ENCODE measurements around the gene NPHP4. TPM values are rescaled to one million over a fixed set of nuclear protein-coding genes. Genes with fewer than 3 reads are reported as not detected.

NPHP4 gene
- total and polyA plus RNA-seq, 2 donors (not counting 3 experiments of a cell fraction or from before 2014, with no cell fraction given), result 4.4 to 11.7 TPM

GRCh38 chr1:5979536-5980313, 12.5 kb downstream of the NPHP4 start:
- ChIA-PET CTCF (no interaction called here), POLR2A (no interaction called here)
- DNase-seq (ENCODE audit: low read depth, low spot score), result no peak
- BruUV-seq (replicated peaks), result no TSS peak
- Histone ChIP-seq H2AFZ (ENCODE audit: low read depth, low read length) (no peak overlapping the region), H3K27me3 (ENCODE audit: control insufficient read depth in 2 of 2, insufficient read depth in 2 of 2, low read length in 2 of 2) (no peaks in the 10 kb centered on the region), H3K27ac (ENCODE audit: insufficient read depth, low read depth, low read length) (no peak overlapping the region), H3K9me1 (replicated peaks; ENCODE audit: control insufficient read depth, extremely low read depth, insufficient read depth, low read length) (no peaks in the 10 kb centered on the region), H3K79me2 (ENCODE audit: control insufficient read depth, insufficient read depth, low read length) (no peaks in the 10 kb centered on the region), H3K36me3 (ENCODE audit: control insufficient read depth in 2 of 2, extremely low read depth in 1 of 2, insufficient read depth in 2 of 2, low read length in 2 of 2) (no peaks in the 10 kb centered on the region), H3K4me1 (ENCODE audit: control insufficient read depth, extremely low read depth, insufficient read depth, low read length) (no peaks in the 10 kb centered on the region), H3K4me3 (replicated peaks in 1 of 3; ENCODE audit: insufficient read depth in 1 of 3, low read depth in 1 of 3, low read length in 3 of 3) (no peak overlapping the region), H3K9me3 (replicated peaks; ENCODE audit: control insufficient read depth, insufficient read depth, low read length) (no peaks in the 10 kb centered on the region), H3K9ac (replicated peaks; ENCODE audit: extremely low read depth, insufficient read depth, low read length) (no peak overlapping the region), H3K4me2 (ENCODE audit: insufficient read depth, low read length) (no peak overlapping the region), H4K20me1 (replicated peaks; ENCODE audit: control insufficient read depth, extremely low read depth, insufficient read depth, low read length) (no peaks in the 10 kb centered on the region)
- TF ChIP-seq MAX (IDR thresholded peaks at IDR 0.05; ENCODE audit: insufficient read depth, insufficient read length) (no peak), MYC (IDR thresholded peaks at IDR 0.05; ENCODE audit: low read depth, low read length) (no peak), JUN (IDR thresholded peaks at IDR 0.05; ENCODE audit: borderline replicate concordance, insufficient read depth, insufficient read length, low read depth) (no peak)
- FAIRE-seq, result no peak
- intact Hi-C loops (cut with micrococcal nuclease), result no loop called here
- dilution Hi-C loops (cut with MboI; ENCODE audit: extremely low pct_ligation_motif_present, low sequenced_read_pairs), result no loop called here

GRCh38 chr1:5978452-5978851, 13.8 kb downstream of the NPHP4 start:
- H3K4me3 ChIP-seq (replicated peaks in 1 of 3; ENCODE audit: insufficient read depth in 1 of 3, low read depth in 1 of 3, low read length in 3 of 3), result no peak overlapping the region
- no peak overlapping the region for H2AFZ ChIP-seq (ENCODE audit: low read depth, low read length)
- no peaks in the 10 kb centered on the region for H3K27me3 ChIP-seq (ENCODE audit: control insufficient read depth in 2 of 2, insufficient read depth in 2 of 2, low read length in 2 of 2)
- no peak for FAIRE-seq
- no peak for DNase-seq (ENCODE audit: low read depth, low spot score)
- no TSS peak for BruUV-seq (replicated peaks)
- intact Hi-C loops (cut with micrococcal nuclease) (no loop called here), dilution Hi-C loops (cut with MboI; ENCODE audit: extremely low pct_ligation_motif_present, low sequenced_read_pairs) (no loop called here)
- no peak for TF ChIP-seq MAX (IDR thresholded peaks at IDR 0.05; ENCODE audit: insufficient read depth, insufficient read length)
- TF ChIP-seq POLR2A (IDR thresholded peaks at IDR 0.05; ENCODE audit: low read depth, low read length), result no peak
- no peak for TF ChIP-seq FOS (IDR thresholded peaks at IDR 0.05; ENCODE audit: borderline replicate concordance, insufficient read depth, low read length)
- no peak for TF ChIP-seq EZH2 (IDR thresholded peaks at IDR 0.05; ENCODE audit: borderline replicate concordance, low read depth, low read length, severe bottlenecking)
- TF ChIP-seq MYC (IDR thresholded peaks at IDR 0.05; ENCODE audit: low read depth, low read length), result no peak
- no peak for TF ChIP-seq JUN (IDR thresholded peaks at IDR 0.05; ENCODE audit: borderline replicate concordance, insufficient read depth, insufficient read length, low read depth)
- no peak for TF ChIP-seq CTCF (IDR thresholded peaks at IDR 0.05; ENCODE audit: extremely low read depth in 1 of 2, insufficient read depth in 1 of 2, low read depth in 1 of 2, low read length in 2 of 2)
- no peaks in the 10 kb centered on the region for H3K79me2 ChIP-seq (ENCODE audit: control insufficient read depth, insufficient read depth, low read length)
- POLR2A ChIA-PET, result no interaction called here
- CTCF ChIA-PET, result no interaction called here
- H3K9ac ChIP-seq (replicated peaks; ENCODE audit: extremely low read depth, insufficient read depth, low read length), result no peak overlapping the region
- H3K36me3 ChIP-seq (ENCODE audit: control insufficient read depth in 2 of 2, extremely low read depth in 1 of 2, insufficient read depth in 2 of 2, low read length in 2 of 2), result no peaks in the 10 kb centered on the region
- no peaks in the 10 kb centered on the region for H4K20me1 ChIP-seq (replicated peaks; ENCODE audit: control insufficient read depth, extremely low read depth, insufficient read depth, low read length)
- H3K27ac ChIP-seq (ENCODE audit: insufficient read depth, low read depth, low read length), result no peak overlapping the region
- no peaks in the 10 kb centered on the region for H3K9me3 ChIP-seq (replicated peaks; ENCODE audit: control insufficient read depth, insufficient read depth, low read length)
- H3K4me1 ChIP-seq (ENCODE audit: control insufficient read depth, extremely low read depth, insufficient read depth, low read length), result no peaks in the 10 kb centered on the region
- H3K9me1 ChIP-seq (replicated peaks; ENCODE audit: control insufficient read depth, extremely low read depth, insufficient read depth, low read length), result no peaks in the 10 kb centered on the region
- no peak overlapping the region for H3K4me2 ChIP-seq (ENCODE audit: insufficient read depth, low read length)

Measured in endothelial cell of umbilical vein (primary cell).